SK-N-SH (cell line): ENCODE results near the gene ADAMTS4. TPM values are rescaled to one million over a fixed set of nuclear protein-coding genes. Genes with fewer than 3 reads are reported as not detected.

Source experiments
- CTCF ChIA-PET: fragments of 300-600, 350-600 bp; formaldehyde crosslinking; extraction: SDS; loops from one replicate; lab custom pipeline; 2021; lab: Yijun Ruan, JAX
- POLR2A ChIA-PET: fragments of 350-600 bp; sonication (Branson Sonifier 250); formaldehyde crosslinking; extraction: SDS; loops from one replicate; lab custom pipeline; 2020; ENCODE audit warnings: antibody characterized with exemption, inconsistent platforms; lab: Yijun Ruan, JAX
- DNase-seq: peaks from one replicate; pipeline ENCODE4 v3.0.0; 2012
- H2AFZ ChIP-seq: fragments of 200-600 bp; sonication (generic); 2 replicates; pipeline ENCODE4 v1.8.1; 2016; ENCODE audit warnings: antibody characterized with exemption, mild to moderate bottlenecking, low read depth
- H3F3A ChIP-seq: fragments of 200-600 bp; sonication (generic); replicated peaks from 2 replicates; pipeline ENCODE3; 2016; ENCODE audit warnings: antibody characterized with exemption, mild to moderate bottlenecking; ENCODE audit not compliant: insufficient read depth
- H3K27ac ChIP-seq, 2 experiments: fragments of 200-500 bp in 1 of 2; fragments of 200-600 bp in 1 of 2; sonication (Bioruptor generic) in 1 of 2; sonication (generic), shearing (Covaris generic) in 1 of 2; 2 replicates each; pipeline versions ENCODE4 v1.5.1 to v1.6.1; 2014 to 2016; ENCODE audit warnings: low read depth in 2 of 2, inconsistent platforms in 1 of 2, low read length in 1 of 2, mild to moderate bottlenecking in 1 of 2, mixed read lengths in 1 of 2
- H3K27me3 ChIP-seq: fragments of 200-600 bp; sonication (generic), shearing (Covaris generic); 2 replicates; pipeline ENCODE4 v1.6.1; 2016; ENCODE audit warnings: mixed run types; ENCODE audit not compliant: insufficient read depth
- H3K36me3 ChIP-seq, 2 experiments: fragments of 200-500 bp in 1 of 2; fragments of 200-600 bp in 1 of 2; sonication (Bioruptor generic) in 1 of 2; sonication (generic) in 1 of 2; replicated peaks in 1 of 2; 2 replicates each; pipeline versions ENCODE3 to v1.5.1; 2014 to 2016; ENCODE audit warnings: low read length in 1 of 2, mild to moderate bottlenecking in 1 of 2; ENCODE audit not compliant: insufficient read depth in 2 of 2, control insufficient read depth in 1 of 2
- H3K4me1 ChIP-seq, 2 experiments: fragments of 200-500 bp in 1 of 2; fragments of 200-600 bp in 1 of 2; sonication (Bioruptor generic) in 1 of 2; sonication (generic), shearing (Covaris generic) in 1 of 2; 2 replicates each; pipeline versions ENCODE4 v1.5.1 to v1.6.1; 2014 to 2016; ENCODE audit warnings: low read depth in 1 of 2, low read length in 1 of 2, mixed run types in 1 of 2; ENCODE audit not compliant: insufficient read depth in 2 of 2, control insufficient read depth in 1 of 2
- H3K4me2 ChIP-seq: fragments of 200-600 bp; sonication (generic), shearing (Covaris generic); 2 replicates; pipeline ENCODE4 v1.6.1; 2017; ENCODE audit warnings: mixed run types
- H3K4me3 ChIP-seq, 2 experiments: fragments of 200-500 bp in 1 of 2; fragments of 200-600 bp in 1 of 2; sonication (Bioruptor generic) in 1 of 2; sonication (generic), shearing (Covaris generic) in 1 of 2; 2 replicates each; pipeline versions ENCODE4 v1.5.1 to v1.8.1; 2014 to 2016; ENCODE audit warnings: low read depth in 2 of 2, inconsistent platforms in 1 of 2, low read length in 1 of 2, mild to moderate bottlenecking in 1 of 2, mixed read lengths in 1 of 2, moderate library complexity in 1 of 2
- H3K79me2 ChIP-seq: fragments of 200-600 bp; sonication (generic); 2 replicates; pipeline ENCODE4 v1.8.1; 2017; ENCODE audit warnings: mild to moderate bottlenecking; ENCODE audit not compliant: insufficient read depth
- H3K9ac ChIP-seq: fragments of 200-600 bp; sonication (generic); 2 replicates; pipeline ENCODE4 v1.6.1; 2017; ENCODE audit warnings: mixed run types
- H3K9me2 ChIP-seq: fragments of 200-600 bp; sonication (generic); 2 replicates; pipeline ENCODE4 v1.6.1; 2017; ENCODE audit warnings: mixed run types
- H3K9me3 ChIP-seq: fragments of 200-600 bp; sonication (generic); 2 replicates; pipeline ENCODE4 v1.6.1; 2017; ENCODE audit warnings: mixed run types, mild to moderate bottlenecking, moderate library complexity
- H4K20me1 ChIP-seq: fragments of 200-600 bp; sonication (generic); 2 replicates; pipeline ENCODE4 v1.6.1; 2017; ENCODE audit warnings: mild to moderate bottlenecking, mixed run types; ENCODE audit not compliant: insufficient read depth
- CHD2 ChIP-seq: fragments of 150-350 bp; IDR thresholded peaks from 2 replicates; pipeline ENCODE4 v1.6.1; 2018; ENCODE audit warnings: low read length; ENCODE audit not compliant: partially characterized antibody
- CTCF ChIP-seq: fragments of 200-600 bp; sonication (generic); IDR thresholded peaks from 2 replicates; pipeline ENCODE4 v1.6.1; 2017; ENCODE audit warnings: antibody characterized with exemption, mild to moderate bottlenecking, moderate library complexity
- ELF1 ChIP-seq: IDR thresholded peaks from 2 replicates; pipeline ENCODE4 v1.4.0; 2012
- GABPA ChIP-seq: IDR thresholded peaks from 2 replicates; pipeline ENCODE4 v1.4.0; 2012; ENCODE audit warnings: low read depth, mild to moderate bottlenecking
- GATA2 ChIP-seq: sonication (generic); formaldehyde crosslinking; IDR thresholded peaks from 2 replicates; pipeline ENCODE4 v1.5.0; 2020; ENCODE audit warnings: mild to moderate bottlenecking, missing genetic modification reagents
- MAX ChIP-seq: IDR thresholded peaks from 2 replicates; pipeline ENCODE4 v1.4.0; 2012; ENCODE audit warnings: low read depth
- MEF2A ChIP-seq: IDR thresholded peaks from 2 replicates; pipeline ENCODE4 v1.4.0; 2012; ENCODE audit warnings: low read depth, borderline replicate concordance
- MXI1 ChIP-seq: IDR thresholded peaks from 2 replicates; pipeline ENCODE4 v1.6.1; 2012; ENCODE audit warnings: mild to moderate bottlenecking, low read depth, low read length, improper control_type of control experiment
- NRF1 ChIP-seq: IDR thresholded peaks from 2 replicates; pipeline ENCODE4 v1.6.1; 2012; ENCODE audit warnings: low read depth, mild to moderate bottlenecking, low read length
- POLR2AphosphoS5 ChIP-seq: IDR thresholded peaks from 2 replicates; pipeline ENCODE4 v1.6.1; 2012; ENCODE audit warnings: low read depth, low read length
- RAD21 ChIP-seq: IDR thresholded peaks from 2 replicates; pipeline ENCODE4 v1.6.1; 2012; ENCODE audit warnings: mild to moderate bottlenecking, low read length
- RCOR1 ChIP-seq: fragments of 150-350 bp; IDR thresholded peaks from 2 replicates; pipeline ENCODE4 v1.6.1; 2017; ENCODE audit warnings: antibody characterized with exemption, low read length
- RFX5 ChIP-seq: IDR thresholded peaks from 2 replicates; pipeline ENCODE4 v1.6.1; 2012; ENCODE audit warnings: mild to moderate bottlenecking, improper control_type of control experiment, low read length
- RXRA ChIP-seq: IDR thresholded peaks from 2 replicates; pipeline ENCODE4 v1.4.0; 2012; ENCODE audit warnings: low read depth, mild to moderate bottlenecking, borderline replicate concordance
- SMC3 ChIP-seq: IDR thresholded peaks from 2 replicates; pipeline ENCODE4 v1.6.1; 2012; ENCODE audit warnings: low read depth, low read length, improper control_type of control experiment
- TCF12 ChIP-seq: IDR thresholded peaks from 2 replicates; pipeline ENCODE4 v1.4.0; 2012
- TEAD4 ChIP-seq: IDR thresholded peaks from 2 replicates; pipeline ENCODE4 v1.4.0; 2012; ENCODE audit warnings: mild to moderate bottlenecking, borderline replicate concordance; ENCODE audit not compliant: insufficient read depth
- USF1 ChIP-seq: IDR thresholded peaks from 2 replicates; pipeline ENCODE4 v1.4.0; 2012; ENCODE audit warnings: low read depth, borderline replicate concordance
- YY1 ChIP-seq: IDR thresholded peaks from 2 replicates; pipeline ENCODE4 v1.4.0; 2012; ENCODE audit warnings: low read depth, mild to moderate bottlenecking
- WGBS: methylation state at CpG from one replicate; pipeline ENCODE4 v1.1.6; 2017; ENCODE audit warnings: low lambda C conversion rate; 5-methylcytosine and 5-hydroxymethylcytosine counted together
- polyA plus RNA-seq, 3 experiments: library from polyadenylated mRNA; depleted of rRNA; stranded (reverse); fragments of >200 nt; gene quantifications; 2 replicates each; pipeline ENCODE4 v1.2.3, GENCODE V29; 2012
- TF ChIP-seq, protein P1 (sequence below): IDR thresholded peaks from 2 replicates; pipeline ENCODE4 v1.4.0; 2012; ENCODE audit warnings: low read depth, borderline replicate concordance
- TF ChIP-seq, protein P2 (sequence below): IDR thresholded peaks from 2 replicates; pipeline ENCODE4; 2012
- TF ChIP-seq, protein P3 (sequence below): fragments of 150-350 bp; IDR thresholded peaks from 2 replicates; pipeline ENCODE4 v1.6.1; 2017; ENCODE audit warnings: antibody characterized with exemption, low read length, low read depth, borderline replicate concordance

The ADAMTS4 gene
- polyA plus RNA-seq, 1 of the 3 experiments (the other 2 are of a cell fraction): 1.2 TPM

- TF ChIP-seq GABPA: no peak
- TF ChIP-seq RXRA: no peak
- TF ChIP-seq, protein P1, sequence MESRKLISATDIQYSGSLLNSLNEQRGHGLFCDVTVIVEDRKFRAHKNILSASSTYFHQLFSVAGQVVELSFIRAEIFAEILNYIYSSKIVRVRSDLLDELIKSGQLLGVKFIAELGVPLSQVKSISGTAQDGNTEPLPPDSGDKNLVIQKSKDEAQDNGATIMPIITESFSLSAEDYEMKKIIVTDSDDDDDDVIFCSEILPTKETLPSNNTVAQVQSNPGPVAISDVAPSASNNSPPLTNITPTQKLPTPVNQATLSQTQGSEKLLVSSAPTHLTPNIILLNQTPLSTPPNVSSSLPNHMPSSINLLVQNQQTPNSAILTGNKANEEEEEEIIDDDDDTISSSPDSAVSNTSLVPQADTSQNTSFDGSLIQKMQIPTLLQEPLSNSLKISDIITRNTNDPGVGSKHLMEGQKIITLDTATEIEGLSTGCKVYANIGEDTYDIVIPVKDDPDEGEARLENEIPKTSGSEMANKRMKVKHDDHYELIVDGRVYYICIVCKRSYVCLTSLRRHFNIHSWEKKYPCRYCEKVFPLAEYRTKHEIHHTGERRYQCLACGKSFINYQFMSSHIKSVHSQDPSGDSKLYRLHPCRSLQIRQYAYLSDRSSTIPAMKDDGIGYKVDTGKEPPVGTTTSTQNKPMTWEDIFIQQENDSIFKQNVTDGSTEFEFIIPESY: peak; percentile 96
- peak; percentile 88 for TF ChIP-seq MXI1
- no peak; the same call in 1 of the 2 replicates for TF ChIP-seq POLR2AphosphoS5
- peak; percentile 75 for TF ChIP-seq CTCF
- no peak for TF ChIP-seq RAD21
- TF ChIP-seq GATA2 (CRISPR knock-in tag): no peak
- TF ChIP-seq TEAD4: no peak
Measured at GRCh38 chr1:161165742-161166668, 32.8 kb downstream of the ADAMTS4 start, which contains the start of gene PPOX (continued).

GRCh38 chr1:161164901-161165610 lies 33.8 kb downstream of the ADAMTS4 start:
- no peaks in the 10 kb centered on the region for H3K9me2 ChIP-seq
- no peak overlapping the region for H2AFZ ChIP-seq
- TF ChIP-seq TCF12 (no peak), SMC3 (no peak), NRF1 (no peak), GABPA (no peak), CHD2 (no peak), MEF2A (no peak), USF1 (no peak), RFX5 (no peak), ELF1 (no peak), RCOR1 (no peak), MAX (no peak), YY1 (no peak)
- TF ChIP-seq, protein P2, sequence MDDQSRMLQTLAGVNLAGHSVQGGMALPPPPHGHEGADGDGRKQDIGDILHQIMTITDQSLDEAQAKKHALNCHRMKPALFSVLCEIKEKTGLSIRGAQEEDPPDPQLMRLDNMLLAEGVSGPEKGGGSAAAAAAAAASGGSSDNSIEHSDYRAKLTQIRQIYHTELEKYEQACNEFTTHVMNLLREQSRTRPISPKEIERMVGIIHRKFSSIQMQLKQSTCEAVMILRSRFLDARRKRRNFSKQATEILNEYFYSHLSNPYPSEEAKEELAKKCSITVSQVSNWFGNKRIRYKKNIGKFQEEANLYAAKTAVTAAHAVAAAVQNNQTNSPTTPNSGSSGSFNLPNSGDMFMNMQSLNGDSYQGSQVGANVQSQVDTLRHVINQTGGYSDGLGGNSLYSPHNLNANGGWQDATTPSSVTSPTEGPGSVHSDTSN: no peak
- TF ChIP-seq, protein P3, sequence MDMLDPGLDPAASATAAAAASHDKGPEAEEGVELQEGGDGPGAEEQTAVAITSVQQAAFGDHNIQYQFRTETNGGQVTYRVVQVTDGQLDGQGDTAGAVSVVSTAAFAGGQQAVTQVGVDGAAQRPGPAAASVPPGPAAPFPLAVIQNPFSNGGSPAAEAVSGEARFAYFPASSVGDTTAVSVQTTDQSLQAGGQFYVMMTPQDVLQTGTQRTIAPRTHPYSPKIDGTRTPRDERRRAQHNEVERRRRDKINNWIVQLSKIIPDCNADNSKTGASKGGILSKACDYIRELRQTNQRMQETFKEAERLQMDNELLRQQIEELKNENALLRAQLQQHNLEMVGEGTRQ: no peak
- no peaks in the 10 kb centered on the region for H4K20me1 ChIP-seq
- peaks cover 0 to 35% of the 10 kb centered on the region in 2 experiments; a peak in 2 of 4 replicates for H3K4me1 ChIP-seq
- WGBS: 73% methylated on average over 14 of the region's 14 CpGs
- H3K4me3 ChIP-seq: peak overlapping the region; percentile 80 to 90
- ChIA-PET POLR2A (interaction anchor here (0.9 to 1.6 kb wide), 5 partner anchors 11 to 47 kb away, joined by 5 to 11 read pairs (median 9); partner anchors contain the start of genes B4GALT3, DEDD, NIT1 and PFDN2), CTCF (interaction anchor here (0.7 to 2.9 kb wide), 15 partner anchors 8 to 224 kb away, joined by 3 to 29 read pairs (median 6); partner anchors contain the start of genes B4GALT3, DEDD, KLHDC9 and NDUFS2)
- peak overlapping the region; percentile 76 for H3K9ac ChIP-seq
- no peaks in the 10 kb centered on the region for H3K27me3 ChIP-seq
- DNase-seq: no peak
- H3K9me3 ChIP-seq: no peaks in the 10 kb centered on the region
- peaks cover 14% of the 10 kb centered on the region for H3F3A ChIP-seq
- H3K27ac ChIP-seq: peak overlapping the region; percentile 84 to 88
- H3K4me2 ChIP-seq: peak overlapping the region; percentile 98
- H3K36me3 ChIP-seq: peaks cover 12 to 55% of the 10 kb centered on the region in 2 experiments
- peaks cover 17% of the 10 kb centered on the region for H3K79me2 ChIP-seq
